Measurements from ENCODE around the gene GAA.

GAA gene

GRCh38 chr17:80123791-80124190, 22.4 kb downstream of the GAA start:
- Histone ChIP-seq H3K9ac (ENCODE audit: low read depth, low read length, poor library complexity, severe bottlenecking) (no peak overlapping the region), H3K79me2 (ENCODE audit: insufficient read depth, low read length) (no peaks in the 10 kb centered on the region), H2AFZ (ENCODE audit: low read length) (peak overlapping the region; percentile 49; the same call in 1 of the 2 replicates), H3K4me2 (ENCODE audit: low read depth, low read length, poor library complexity, severe bottlenecking) (no peak overlapping the region), H3K4me3 (ENCODE audit: low read length, poor library complexity, severe bottlenecking) (no peak overlapping the region), H3K4me1 (ENCODE audit: insufficient read depth, low read length, poor library complexity, severe bottlenecking) (no peaks in the 10 kb centered on the region), H4K20me1 (ENCODE audit: insufficient read depth, low read length, poor library complexity, severe bottlenecking) (no peaks in the 10 kb centered on the region), H3F3A (ENCODE audit: low read depth) (no peaks in the 10 kb centered on the region), H3K27me3 (ENCODE audit: insufficient read depth, low read length, poor library complexity, severe bottlenecking) (no peaks in the 10 kb centered on the region), H3K9me2 (replicated peaks; ENCODE audit: low read depth, low read length) (no peaks in the 10 kb centered on the region), H3K9me3 (ENCODE audit: insufficient read depth, low read depth, low read length) (no peaks in the 10 kb centered on the region), H3K36me3 (ENCODE audit: insufficient read depth, low read length) (no peaks in the 10 kb centered on the region)
- no peak for TF ChIP-seq CTCF (conservative IDR thresholded peaks at IDR 0.05; ENCODE audit: low read length)
- no peak for TF ChIP-seq EZH2phosphoT487 (IDR thresholded peaks at IDR 0.05; ENCODE audit: borderline replicate concordance)

DNA sequence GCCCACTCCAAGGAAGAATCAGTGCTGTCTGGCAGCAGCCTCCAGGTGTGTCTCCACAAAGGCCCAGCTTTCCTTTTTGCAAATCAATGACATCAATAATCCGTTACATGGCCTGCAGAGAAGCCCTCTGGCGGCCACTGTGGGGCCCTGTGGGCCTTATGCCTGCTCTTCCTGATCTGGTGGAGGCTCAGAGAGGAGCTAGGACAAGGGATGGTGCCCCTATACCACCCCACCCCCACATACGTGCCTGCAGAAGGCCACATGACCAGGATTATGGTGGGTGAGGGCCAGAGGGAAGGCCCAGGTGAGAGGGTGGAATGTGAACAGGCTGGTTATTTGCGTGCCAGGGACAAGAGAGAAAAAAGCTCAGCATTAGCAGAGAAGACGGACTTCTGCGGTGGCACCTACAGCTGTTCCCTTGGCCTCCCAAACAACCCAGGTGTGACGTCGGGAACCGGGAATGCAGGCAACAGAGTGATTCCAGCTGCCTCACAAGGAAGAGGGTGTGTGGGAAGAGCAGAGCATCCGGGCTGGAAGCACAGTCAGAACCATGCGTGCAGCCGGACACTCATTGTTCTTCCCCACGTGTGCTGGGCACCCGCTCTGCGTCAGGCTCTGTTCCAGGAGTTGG, 23.1 kb downstream of the GAA start:
- no peak overlapping the region for H3K4me3 ChIP-seq (ENCODE audit: low read length, poor library complexity, severe bottlenecking)
- H3K9me3 ChIP-seq (ENCODE audit: insufficient read depth, low read depth, low read length) = no peaks in the 10 kb centered on the region
- H3K4me2 ChIP-seq (ENCODE audit: low read depth, low read length, poor library complexity, severe bottlenecking) = no peak overlapping the region
- H3K9ac ChIP-seq (ENCODE audit: low read depth, low read length, poor library complexity, severe bottlenecking) = no peak overlapping the region
- no peak for TF ChIP-seq EZH2phosphoT487 (IDR thresholded peaks at IDR 0.05; ENCODE audit: borderline replicate concordance)
- TF ChIP-seq CTCF (conservative IDR thresholded peaks at IDR 0.05; ENCODE audit: low read length) = peak; percentile 58
- no peaks in the 10 kb centered on the region for H3K4me1 ChIP-seq (ENCODE audit: insufficient read depth, low read length, poor library complexity, severe bottlenecking)
- no peaks in the 10 kb centered on the region for H4K20me1 ChIP-seq (ENCODE audit: insufficient read depth, low read length, poor library complexity, severe bottlenecking)
- H3K9me2 ChIP-seq (replicated peaks; ENCODE audit: low read depth, low read length) = no peaks in the 10 kb centered on the region
- no peaks in the 10 kb centered on the region for H3F3A ChIP-seq (ENCODE audit: low read depth)
- H3K79me2 ChIP-seq (ENCODE audit: insufficient read depth, low read length) = no peaks in the 10 kb centered on the region
- peak overlapping the region; percentile 49; the same call in 1 of the 2 replicates for H2AFZ ChIP-seq (ENCODE audit: low read length)
- H3K36me3 ChIP-seq (ENCODE audit: insufficient read depth, low read length) = no peaks in the 10 kb centered on the region
- no peaks in the 10 kb centered on the region for H3K27me3 ChIP-seq (ENCODE audit: insufficient read depth, low read length, poor library complexity, severe bottlenecking)

DNA sequence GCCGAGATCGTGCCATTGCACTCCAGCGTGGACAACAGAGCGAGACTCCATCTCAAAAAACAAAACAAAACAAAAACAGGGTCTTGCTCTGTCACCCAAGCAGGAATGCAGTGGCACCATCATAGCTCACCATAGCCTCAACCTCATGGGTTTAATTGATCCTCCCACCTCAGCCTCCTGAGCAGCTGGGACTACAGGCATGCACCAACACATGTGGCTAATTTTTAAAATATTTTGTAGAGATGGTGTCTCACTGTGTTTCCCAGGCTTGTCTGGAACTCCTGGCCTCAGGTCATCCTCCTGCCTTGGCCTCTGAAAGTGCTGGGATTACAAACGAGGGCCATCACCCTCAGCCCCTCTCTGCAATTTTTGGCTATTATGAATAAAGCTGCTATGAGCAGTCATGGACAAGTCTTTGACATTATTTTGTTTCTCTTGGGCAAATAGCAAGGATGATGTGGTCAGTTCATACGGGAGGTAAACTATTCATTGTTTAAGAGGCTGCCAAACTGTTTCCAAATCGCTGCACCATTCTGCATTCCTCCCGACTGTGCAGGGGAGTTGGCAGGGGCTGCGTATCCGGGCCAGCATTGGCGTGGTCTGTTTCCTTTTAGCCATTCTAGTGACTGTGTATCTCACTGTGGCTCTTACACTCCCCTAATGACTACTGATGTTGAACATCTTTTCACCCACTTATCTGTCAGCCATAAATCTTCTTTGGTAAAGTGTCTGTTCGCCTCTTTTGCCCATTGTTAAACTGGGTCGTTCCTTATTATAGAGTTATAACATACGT, 24.5 kb downstream of the GAA start:
- Histone ChIP-seq H3K9ac (ENCODE audit: low read depth, low read length, poor library complexity, severe bottlenecking) (no peak overlapping the region), H3K4me1 (ENCODE audit: insufficient read depth, low read length, poor library complexity, severe bottlenecking) (no peaks in the 10 kb centered on the region), H3K36me3 (ENCODE audit: insufficient read depth, low read length) (no peaks in the 10 kb centered on the region), H3K27me3 (ENCODE audit: insufficient read depth, low read length, poor library complexity, severe bottlenecking) (no peaks in the 10 kb centered on the region), H4K20me1 (ENCODE audit: insufficient read depth, low read length, poor library complexity, severe bottlenecking) (no peaks in the 10 kb centered on the region), H3F3A (ENCODE audit: low read depth) (no peaks in the 10 kb centered on the region), H3K79me2 (ENCODE audit: insufficient read depth, low read length) (no peaks in the 10 kb centered on the region), H3K4me2 (ENCODE audit: low read depth, low read length, poor library complexity, severe bottlenecking) (no peak overlapping the region), H3K9me3 (ENCODE audit: insufficient read depth, low read depth, low read length) (no peaks in the 10 kb centered on the region), H2AFZ (ENCODE audit: low read length) (no peak overlapping the region), H3K4me3 (ENCODE audit: low read length, poor library complexity, severe bottlenecking) (no peak overlapping the region), H3K9me2 (replicated peaks; ENCODE audit: low read depth, low read length) (no peaks in the 10 kb centered on the region)
- TF ChIP-seq EZH2phosphoT487 (IDR thresholded peaks at IDR 0.05; ENCODE audit: borderline replicate concordance) (no peak), CTCF (conservative IDR thresholded peaks at IDR 0.05; ENCODE audit: low read length) (no peak)

All from Loucy (cell line).